Measurements from ENCODE around the gene ZSCAN22. TPM values are rescaled to one million over a fixed set of nuclear protein-coding genes. Genes with fewer than 3 reads are reported as not detected.

ZSCAN22 gene
- total and polyA plus RNA-seq, 2 of the 4 experiments (the other 2 are of a cell fraction), result 2.2 to 2.5 TPM

DNA sequence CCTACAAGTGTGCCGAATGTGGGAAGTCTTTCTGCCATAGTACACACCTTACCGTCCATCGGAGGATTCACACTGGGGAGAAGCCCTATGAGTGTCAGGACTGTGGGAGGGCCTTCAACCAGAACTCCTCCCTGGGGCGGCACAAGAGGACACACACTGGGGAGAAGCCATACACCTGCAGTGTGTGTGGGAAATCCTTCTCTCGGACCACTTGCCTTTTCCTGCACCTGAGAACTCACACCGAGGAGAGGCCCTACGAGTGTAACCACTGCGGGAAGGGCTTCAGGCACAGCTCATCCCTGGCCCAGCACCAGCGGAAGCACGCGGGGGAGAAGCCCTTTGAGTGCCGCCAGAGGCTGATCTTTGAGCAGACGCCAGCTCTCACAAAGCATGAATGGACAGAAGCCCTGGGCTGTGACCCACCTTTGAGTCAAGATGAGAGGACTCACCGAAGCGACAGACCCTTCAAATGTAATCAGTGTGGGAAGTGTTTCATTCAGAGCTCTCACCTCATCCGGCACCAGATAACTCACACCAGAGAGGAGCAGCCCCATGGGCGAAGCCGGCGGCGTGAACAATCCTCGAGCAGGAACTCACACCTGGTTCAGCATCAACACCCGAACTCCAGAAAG lies 31.9 kb upstream of the ZSCAN22 start:
- no peaks in the 10 kb centered on the region for H3K27me3 ChIP-seq (ENCODE audit: control insufficient read depth, insufficient read depth, low read length)
- 0 out of 2 replicates have a peak, but pooled peaks cover 1% of the 10 kb centered on the region for H4K20me1 ChIP-seq (ENCODE audit: insufficient read depth, low read length)
- no peak overlapping the region for H2AK9ac ChIP-seq (replicated peaks; ENCODE audit: low read depth, low read length, poor library complexity)
- no peak overlapping the region for H3K56ac ChIP-seq (ENCODE audit: extremely low read depth, insufficient read depth, low read length)
- H2BK15ac ChIP-seq (ENCODE audit: low read depth, low read length), result no peak overlapping the region
- H3K9me3 ChIP-seq (ENCODE audit: control insufficient read depth, insufficient read depth, low read length), result peaks cover 58% of the 10 kb centered on the region
- no peak overlapping the region for H2BK5ac ChIP-seq (ENCODE audit: low read depth, low read length, poor library complexity, severe bottlenecking)
- no peak overlapping the region for H3K14ac ChIP-seq (replicated peaks; ENCODE audit: low read depth, low read length)
- H2BK120ac ChIP-seq (ENCODE audit: low read depth, low read length), result no peak overlapping the region
- dilution Hi-C loops (cut with HindIII; ENCODE audit: low sequenced_read_pairs, unreplicated experiment), result no loop called here
- H4K91ac ChIP-seq (ENCODE audit: insufficient read depth, low read depth, low read length), result no peak overlapping the region
- H3K27ac ChIP-seq (ENCODE audit: insufficient read depth, low read length), result no peak overlapping the region
- no peak overlapping the region for H3K4ac ChIP-seq (ENCODE audit: low read depth, low read length)
- CTCF ChIA-PET, result no interaction called here
- no peak overlapping the region for H4K5ac ChIP-seq (ENCODE audit: low read depth, low read length)
- H3K36me3 ChIP-seq (ENCODE audit: control insufficient read depth, insufficient read depth, low read length), result peaks cover 70% of the 10 kb centered on the region
- H3K4me2 ChIP-seq (ENCODE audit: low read depth, low read length), result no peak overlapping the region
- TF ChIP-seq RAD21 (IDR thresholded peaks at IDR 0.05; ENCODE audit: low read length), result no peak
- WGBS, 2 experiments (ENCODE audit: extremely low coverage in 2 of 2, insufficient read length in 1 of 2), result 99% methylated on average over 12 of the region's 22 CpGs; no CpG with 5 or more reads in 1 of the 2 experiments
- H3K18ac ChIP-seq (ENCODE audit: low read depth, low read length), result no peak overlapping the region
- ATAC-seq (ENCODE audit: low read depth), result no peak
- no peak for DNase-seq
- H3K79me1 ChIP-seq (ENCODE audit: low read depth in 1 of 2, low read length in 2 of 2), result peaks cover 23 to 28% of the 10 kb centered on the region in 2 experiments
- H3K9me1 ChIP-seq (ENCODE audit: insufficient read depth, low read length), result no peaks in the 10 kb centered on the region
- H3K9ac ChIP-seq (ENCODE audit: low read depth, low read length), result no peak overlapping the region
- intact Hi-C loops (cut with micrococcal nuclease), result no loop called here
- POLR2A ChIA-PET (ENCODE audit: unreplicated experiment), result no interaction called here
- H3K23ac ChIP-seq (ENCODE audit: low read depth, low read length), result no peak overlapping the region
- H2AK5ac ChIP-seq (ENCODE audit: low read depth, low read length), result no peak overlapping the region
- no peaks in the 10 kb centered on the region for H3K4me1 ChIP-seq (ENCODE audit: control insufficient read depth, insufficient read depth, low read length)
- in situ Hi-C loops (cut with MboI; ENCODE audit: low sequenced_read_pairs), result no loop called here
- no peak overlapping the region for H4K8ac ChIP-seq (ENCODE audit: low read depth in 2 of 2, low read length in 2 of 2)
- H2BK20ac ChIP-seq (ENCODE audit: low read depth, low read length), result no peak overlapping the region
- BruUV-seq (replicated peaks), result no TSS peak
- H3K4me3 ChIP-seq (ENCODE audit: insufficient read depth, low read depth, low read length), result no peak overlapping the region
- H2AFZ ChIP-seq (replicated peaks; ENCODE audit: low read length, poor library complexity), result no peak overlapping the region
